ENCODE results near the gene TNFRSF6B.
A peak's percentile ranks its signal among the peaks of the same experiment; 100 is the strongest.
"Not testable (repeated sequence)": the region's sequence is repeated elsewhere in the genome, so short reads cannot be mapped to it uniquely, and the experiment has no call there.

Gene TNFRSF6B, protein sequence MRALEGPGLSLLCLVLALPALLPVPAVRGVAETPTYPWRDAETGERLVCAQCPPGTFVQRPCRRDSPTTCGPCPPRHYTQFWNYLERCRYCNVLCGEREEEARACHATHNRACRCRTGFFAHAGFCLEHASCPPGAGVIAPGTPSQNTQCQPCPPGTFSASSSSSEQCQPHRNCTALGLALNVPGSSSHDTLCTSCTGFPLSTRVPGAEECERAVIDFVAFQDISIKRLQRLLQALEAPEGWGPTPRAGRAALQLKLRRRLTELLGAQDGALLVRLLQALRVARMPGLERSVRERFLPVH

DNA sequence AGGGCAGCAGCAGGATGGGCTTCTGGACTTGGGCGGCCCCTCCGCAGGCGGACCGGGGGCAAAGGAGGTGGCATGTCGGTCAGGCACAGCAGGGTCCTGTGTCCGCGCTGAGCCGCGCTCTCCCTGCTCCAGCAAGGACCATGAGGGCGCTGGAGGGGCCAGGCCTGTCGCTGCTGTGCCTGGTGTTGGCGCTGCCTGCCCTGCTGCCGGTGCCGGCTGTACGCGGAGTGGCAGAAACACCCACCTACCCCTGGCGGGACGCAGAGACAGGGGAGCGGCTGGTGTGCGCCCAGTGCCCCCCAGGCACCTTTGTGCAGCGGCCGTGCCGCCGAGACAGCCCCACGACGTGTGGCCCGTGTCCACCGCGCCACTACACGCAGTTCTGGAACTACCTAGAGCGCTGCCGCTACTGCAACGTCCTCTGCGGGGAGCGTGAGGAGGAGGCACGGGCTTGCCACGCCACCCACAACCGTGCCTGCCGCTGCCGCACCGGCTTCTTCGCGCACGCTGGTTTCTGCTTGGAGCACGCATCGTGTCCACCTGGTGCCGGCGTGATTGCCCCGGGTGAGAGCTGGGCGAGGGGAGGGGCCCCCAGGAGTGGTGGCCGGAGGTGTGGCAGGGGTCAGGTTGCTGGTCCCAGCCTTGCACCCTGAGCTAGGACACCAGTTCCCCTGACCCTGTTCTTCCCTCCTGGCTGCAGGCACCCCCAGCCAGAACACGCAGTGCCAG is at the start of gene TNFRSF6B:
Gene TNFRSF6B (plus strand): TSS at position 25 of the 729 bp plus-strand sequence. CDS start 116 bp downstream, at position 141.
- no peak for DNase-seq

DNA sequence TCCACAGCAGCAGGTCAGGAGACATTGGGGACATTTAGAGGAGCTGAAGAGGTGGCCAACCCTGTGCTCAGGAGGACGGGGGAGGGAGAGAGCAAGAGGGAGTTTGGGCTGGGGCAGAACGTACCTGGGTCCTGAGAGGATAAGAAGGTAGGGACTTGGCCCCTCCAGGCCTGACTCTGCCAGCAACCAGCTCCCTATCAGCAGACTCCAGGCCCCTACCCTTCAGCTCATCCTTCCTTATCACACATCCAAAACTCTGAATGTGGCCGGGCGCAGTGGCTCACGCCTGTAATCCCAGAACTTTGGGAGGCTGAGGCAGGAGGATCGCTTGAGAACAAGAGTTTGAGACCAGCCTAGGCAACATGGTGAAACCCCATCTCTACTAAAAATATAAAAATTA is 48.3 kb upstream of the TNFRSF6B start:
- no peak for DNase-seq

DNA sequence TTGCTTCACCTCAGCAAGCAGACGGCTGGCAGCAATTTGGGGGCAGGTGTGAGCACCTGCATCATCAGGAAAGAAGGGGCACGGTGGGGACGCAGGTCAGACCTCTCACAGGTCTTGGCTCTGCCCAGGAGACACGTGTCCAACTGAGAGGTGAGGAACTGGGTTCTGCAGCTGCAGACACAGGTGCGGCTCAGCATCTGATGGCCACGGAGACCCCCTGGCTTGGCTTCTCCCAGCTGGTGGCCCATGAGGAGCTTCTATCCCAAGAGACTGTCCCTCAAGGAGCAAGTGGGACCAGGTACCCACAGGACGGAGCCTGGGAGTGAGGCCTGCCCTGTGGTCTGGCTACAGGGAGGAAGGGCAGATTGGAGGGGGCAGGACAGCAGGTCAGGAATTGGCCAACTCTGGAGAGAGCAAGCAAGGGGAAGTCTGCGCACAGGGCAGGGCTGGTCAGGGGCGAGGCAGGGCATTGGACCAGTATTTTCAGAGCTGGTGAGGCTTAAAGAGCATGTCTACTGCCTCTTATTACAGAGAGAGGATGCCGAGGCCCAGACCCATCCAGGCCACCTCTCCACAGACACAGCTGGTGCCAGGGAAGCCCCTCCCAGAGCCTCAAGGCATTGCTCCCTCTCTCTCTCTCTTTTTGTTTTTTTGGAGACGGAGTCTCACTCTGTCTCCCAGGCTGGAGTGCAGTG is 47.4 kb upstream of the TNFRSF6B start:
- no peak for DNase-seq

DNA sequence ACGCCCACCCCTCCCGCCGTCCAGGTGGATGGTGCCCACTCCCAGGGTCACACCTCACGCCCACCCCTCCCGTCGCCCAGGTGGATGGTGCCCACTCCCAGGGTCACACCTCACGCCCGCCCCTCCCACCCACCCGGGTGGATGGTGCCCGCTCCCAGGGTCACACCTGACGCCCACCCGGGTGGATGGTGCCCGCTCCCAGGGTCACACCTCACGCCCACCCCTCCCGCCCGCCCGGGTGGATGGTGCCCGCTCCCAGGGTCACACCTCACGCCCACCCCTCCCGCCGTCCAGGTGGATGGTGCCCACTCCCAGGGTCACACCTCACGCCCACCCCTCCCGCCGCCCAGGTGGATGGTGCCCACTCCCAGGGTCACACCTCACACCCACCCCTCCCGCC is 46.0 kb upstream of the TNFRSF6B start:
- DNase-seq = not testable (repeated sequence)

DNA sequence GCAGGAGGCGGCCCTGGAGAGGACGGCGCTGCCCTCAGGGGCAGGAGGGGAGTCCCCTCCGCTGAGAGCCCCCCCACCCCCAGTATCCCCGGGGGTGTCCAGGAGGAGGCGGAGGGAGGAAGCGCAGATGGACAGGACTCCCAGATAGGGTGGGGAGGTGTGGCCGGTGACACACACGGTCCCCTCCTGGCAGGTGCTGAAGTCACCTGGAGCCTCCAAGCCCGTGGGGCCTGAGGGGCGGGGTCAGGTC is 44.6 kb upstream of the TNFRSF6B start:
- DNase-seq = no peak

DNA sequence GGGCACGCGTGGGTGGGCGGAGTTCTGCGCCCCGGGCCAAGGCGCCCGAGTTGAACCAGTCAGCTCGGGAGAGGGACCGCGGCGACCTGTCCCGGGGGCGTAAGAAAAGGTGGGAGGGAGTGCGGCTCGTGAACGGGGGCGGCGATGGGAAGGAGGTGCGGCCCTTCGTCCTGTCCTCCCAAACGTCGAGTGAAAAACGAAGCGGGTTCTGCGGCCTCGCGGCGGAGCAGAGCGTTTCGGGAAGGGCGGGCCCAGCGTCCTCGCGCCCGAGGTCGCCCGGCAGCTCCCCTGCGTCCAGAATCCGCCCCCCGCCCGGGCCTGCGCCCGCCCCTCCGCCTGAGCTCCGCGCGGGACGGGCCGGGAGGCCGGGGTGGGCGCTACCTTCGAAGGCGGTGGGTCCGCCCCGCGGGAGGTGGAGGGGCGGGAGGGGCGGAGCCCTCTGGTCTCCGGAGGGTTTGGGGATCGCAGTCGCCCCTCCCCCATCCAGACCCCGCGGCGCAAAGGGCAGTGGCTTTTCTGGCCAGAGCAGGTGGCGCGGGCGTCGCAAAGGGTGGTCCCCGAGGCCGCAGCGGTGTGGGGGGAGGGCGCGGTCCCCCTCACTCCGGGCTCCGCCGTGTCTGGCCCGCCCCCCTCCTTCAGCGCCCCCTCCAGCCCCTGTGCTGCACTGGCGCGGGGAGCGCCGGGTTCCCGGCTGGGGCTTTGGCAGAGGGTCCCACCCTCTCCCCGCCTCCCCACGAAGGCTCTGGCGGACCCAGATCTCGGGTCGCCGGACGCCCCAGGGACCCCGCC is 44.1 kb upstream of the TNFRSF6B start:
- DNase-seq = no peak

DNA sequence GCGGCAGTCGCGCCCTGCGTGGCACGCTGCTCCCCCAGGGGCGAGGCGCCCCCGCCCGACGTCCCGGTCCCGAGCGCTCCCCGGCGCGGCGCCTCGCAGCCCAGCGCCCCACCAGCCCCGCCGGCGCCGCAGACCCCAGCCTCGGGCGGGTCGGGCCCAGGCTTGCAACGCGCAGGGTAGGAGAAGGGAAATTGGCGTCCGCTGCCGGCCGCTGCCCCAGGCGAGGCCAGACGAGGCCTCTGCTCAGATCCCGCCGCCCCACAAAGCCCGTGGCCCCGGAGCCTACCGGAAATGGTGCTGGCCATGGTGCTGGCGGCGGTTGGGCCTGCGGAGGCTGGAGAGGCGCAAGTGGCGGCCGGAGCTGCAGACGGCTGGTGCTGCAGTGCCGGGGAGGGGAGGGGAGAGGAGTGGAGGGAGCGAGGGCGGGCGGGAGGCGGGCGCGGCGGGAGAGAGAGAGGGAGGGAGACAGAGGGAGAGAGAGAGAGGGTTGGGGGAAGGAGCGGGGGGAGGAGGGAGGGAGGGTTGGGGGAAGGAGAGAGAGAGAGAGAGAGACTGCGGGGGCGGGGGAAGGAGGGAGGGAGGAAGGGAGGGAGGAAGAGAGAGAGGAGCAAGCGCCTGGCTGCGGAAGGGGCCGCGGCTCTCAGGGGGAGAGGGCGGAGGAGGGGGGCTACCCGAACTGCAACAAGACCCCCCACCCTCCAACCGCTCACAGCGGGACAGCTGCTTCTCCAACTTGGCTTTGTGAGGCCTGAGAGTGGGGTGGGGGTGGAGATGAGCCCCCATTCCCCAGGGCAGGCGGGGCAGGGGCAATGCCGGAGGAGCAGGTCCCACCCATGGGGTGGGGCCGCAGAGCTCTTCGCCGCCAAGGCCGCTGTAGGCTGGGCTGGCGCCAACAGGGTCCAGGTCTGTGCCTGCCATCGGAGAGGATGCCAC is 43.1 kb upstream of the TNFRSF6B start, which contains the start of gene STMN3:
Gene STMN3 (minus strand): TSS at position 384 of the 933 bp plus-strand sequence. CDS start 79 bp downstream, at position 305.
- peak; percentile 73 for DNase-seq

DNA sequence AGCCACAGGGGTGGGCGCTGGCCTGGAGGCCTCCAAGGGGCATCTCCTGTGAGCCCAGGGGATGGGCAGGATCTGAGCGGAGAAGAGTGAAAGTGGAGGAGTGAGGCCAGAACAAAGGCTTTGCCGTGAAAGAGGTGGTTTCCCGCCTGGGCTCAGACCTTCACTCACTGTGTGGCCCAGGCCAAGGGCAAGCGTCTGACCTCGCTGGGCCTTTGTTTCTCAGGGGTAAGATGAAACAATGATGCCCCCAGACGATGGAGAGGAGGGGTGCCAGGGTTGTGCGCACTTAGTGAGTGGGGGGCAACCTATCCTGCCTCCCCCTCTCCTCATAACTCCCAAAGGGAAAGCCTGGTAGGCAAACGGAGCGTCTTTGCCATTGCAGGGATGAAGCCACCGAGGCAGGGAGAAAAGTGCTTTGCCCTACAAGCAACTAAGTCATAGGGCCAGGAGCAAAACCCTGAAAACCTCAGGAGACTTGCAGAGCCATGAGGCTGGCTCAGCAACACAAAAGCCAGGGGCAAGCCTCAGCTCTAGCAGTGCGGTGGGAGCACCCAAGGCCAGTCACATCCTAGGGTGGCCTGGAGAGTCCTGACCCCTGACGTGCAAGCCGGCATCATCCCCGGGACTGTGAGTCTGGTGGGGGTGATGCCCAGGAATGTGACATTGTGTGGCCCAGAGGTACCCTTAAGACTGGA is 42.3 kb upstream of the TNFRSF6B start:
- no peak for DNase-seq

DNA sequence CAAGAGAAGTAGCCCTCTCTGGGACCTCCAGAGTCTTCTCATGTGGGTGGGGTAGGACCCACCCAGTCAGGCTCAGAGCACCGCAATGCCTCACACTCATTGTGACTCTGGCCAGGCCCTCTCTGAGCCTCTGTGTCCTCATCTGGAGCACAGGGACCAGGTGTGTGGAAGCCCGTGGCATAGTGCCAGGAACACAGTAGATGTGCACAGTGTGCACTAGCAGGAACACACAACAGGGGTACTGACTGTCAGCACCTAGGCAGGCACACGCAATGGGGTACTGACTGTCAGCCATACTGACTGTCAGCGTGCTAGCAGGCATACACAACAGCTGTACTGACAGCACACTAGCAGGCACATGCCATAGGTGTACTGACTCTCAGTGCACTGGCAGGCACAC is 41.2 kb upstream of the TNFRSF6B start:
- DNase-seq = no peak

DNA sequence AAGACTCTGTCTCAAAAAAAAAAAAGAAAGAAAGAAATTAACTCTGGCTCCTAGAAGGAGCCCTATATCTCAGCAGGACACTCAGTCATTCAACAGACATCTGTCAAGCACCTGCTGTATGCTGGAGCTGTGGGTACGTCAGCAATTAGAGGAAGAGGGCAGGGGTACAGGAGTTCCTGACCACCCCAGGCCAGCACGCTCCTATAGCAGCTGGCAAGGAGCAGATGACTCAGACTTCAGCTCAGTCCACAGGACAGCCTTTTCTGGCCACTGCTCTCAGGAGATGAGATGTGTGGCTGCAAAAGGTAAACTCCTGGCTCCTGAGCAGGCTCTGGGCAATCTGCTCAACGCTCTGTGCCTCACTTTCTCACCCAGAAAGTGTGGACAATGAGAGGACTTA is 40.0 kb upstream of the TNFRSF6B start:
- DNase-seq = no peak

DNA sequence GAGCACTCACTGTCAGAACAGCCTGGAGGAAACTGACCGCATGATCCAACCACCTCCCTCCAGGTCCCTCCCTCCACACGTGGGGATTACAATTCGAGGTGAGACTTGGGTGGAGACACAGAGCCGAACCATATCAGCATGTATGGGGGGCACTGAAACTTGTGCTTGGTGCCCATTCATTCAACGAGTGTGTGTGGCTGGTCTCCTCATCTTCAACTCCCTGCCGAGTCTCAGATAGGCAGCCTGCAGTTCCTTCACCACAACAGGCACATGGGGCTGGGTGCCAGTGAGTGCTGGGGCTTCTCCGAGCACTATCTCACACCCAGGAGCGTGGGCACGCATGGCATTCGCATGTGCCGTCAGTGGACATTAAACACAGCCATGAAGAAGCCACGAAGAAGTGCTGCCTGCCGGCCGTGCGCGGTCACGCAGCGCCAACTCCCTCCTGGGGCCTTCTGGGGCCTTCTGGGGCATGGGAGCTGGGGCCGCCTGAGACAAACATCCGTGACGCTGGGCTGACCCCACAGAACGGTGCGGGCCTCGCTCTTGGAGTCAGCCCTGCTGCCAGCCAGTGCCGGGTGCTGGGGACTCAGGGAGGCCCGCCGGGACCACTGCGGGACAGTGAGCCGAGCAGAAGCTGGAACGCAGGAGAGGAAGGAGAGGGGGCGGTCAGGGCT is 39.1 kb upstream of the TNFRSF6B start:
- no peak for DNase-seq

DNA sequence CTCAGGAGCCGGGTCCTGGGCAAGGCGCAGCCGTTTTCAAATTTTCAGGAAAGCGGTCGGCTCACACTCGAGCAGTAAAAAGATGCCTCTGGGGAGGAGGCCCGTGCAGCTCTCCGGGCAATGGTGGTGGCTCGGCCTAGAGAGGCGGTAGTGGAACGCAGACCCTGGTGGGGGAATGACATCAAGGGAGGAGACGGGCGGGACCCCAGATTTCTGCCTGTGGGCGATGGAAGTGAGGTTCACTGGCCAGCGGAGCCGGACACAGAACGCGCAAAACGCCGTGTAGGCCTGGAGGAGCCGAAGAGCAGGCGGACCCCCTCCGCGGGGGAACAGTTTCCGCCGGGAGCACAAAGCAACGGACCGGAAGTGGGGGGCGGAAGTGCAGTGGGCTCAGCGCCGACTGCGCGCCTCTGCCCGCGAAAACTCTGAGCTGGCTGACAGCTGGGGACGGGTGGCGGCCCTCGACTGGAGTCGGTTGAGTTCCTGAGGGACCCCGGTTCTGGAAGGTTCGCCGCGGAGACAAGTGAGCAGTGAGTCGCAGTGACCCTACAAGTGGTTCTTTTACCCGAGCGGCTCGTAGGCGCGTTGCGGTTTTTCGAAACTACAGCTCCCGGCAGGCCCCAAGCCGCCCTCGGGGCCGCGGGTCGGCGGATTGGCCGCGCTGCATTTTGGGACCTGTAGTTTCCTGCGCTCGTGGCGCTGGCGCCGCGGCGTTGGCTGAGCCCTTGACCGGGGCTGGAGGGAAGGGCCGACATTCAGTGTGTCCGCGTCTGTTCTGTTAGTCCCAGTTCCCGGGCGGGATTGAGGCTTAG is 38.3 kb upstream of the TNFRSF6B start, which contains the start of gene RTEL1:
Gene RTEL1 (plus strand): TSS at position 376 of the 812 bp plus-strand sequence. CDS start 1,091 bp downstream, outside the sequence.
- DNase-seq = peak; percentile 90

DNA sequence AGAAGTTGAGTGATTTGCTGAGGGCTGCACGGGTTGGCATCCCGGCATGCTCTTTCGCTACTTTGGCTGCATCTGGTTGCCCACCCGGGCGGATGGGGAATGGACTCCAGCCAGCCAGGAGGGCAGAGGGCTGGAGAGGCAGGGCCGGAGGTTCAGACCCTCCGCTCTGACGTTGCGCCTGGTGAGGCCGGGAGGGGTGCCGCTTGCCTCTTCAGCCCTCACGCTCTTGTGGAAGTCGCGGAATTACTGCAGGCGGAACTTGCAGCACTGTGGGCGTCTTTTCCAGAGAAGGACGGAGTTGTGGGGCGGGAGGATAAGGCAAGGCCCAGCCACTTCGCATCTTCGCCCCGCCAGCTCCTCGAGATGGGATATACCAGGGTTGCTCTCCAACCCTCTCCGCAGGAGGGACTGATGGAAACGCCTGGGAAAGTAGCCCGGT is 37.7 kb upstream of the TNFRSF6B start:
- peak; percentile 25 for DNase-seq

DNA sequence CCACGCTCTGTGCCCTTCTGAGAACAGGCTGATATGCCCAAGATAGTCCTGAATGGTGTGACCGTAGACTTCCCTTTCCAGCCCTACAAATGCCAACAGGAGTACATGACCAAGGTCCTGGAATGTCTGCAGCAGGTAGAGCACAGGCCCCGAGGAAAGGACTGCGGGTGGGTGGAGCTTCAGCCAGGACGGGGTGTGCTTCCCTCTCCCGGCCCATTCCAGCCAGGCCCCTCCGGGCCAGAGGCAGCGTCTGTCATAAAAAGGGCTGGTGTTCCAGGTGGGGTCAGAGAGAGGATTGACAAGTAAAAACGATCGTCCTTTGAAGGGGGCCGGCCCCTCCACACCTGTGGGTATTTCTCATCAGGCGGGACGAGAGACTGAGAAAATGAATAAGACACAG is 37.1 kb upstream of the TNFRSF6B start:
- DNase-seq = no peak

DNA sequence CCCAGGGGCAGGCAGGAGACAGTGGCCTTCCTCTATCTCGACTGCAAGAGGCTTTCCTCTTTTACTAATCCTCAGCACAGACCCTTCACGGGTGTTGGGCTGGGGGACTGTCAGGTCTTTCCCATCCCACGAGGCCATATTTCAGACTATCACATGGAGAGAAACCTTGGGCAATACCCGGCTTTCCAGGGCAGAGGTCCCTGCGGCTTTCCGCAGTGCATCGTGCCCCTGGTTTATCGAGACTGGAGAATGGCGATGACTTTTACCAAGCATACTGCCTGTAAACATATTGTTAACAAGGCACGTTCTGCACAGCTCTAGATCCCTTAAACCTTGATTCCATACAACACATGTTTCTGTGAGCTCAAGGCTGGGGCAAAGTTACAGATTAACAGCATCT is 36.3 kb upstream of the TNFRSF6B start:
- not testable (repeated sequence) for DNase-seq

DNA sequence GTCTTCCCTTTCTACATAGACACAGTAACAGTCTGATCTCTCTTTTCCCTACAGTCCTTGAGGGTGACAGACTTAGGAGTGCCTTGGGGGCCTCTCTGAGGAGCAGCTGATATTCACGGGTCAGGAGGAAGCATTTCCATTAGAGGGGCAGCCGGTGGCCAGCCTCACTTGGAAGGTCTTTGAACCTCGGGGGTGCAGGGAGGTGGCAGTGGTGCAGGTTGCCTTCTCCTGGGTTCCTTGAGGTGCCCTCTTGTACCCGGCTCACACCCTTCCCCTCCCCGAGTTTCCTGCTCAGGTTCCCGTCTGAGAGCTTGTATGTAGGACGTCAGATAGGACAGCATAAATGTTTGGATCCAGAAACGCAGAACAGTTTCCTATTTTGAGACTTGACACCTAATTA is 35.8 kb upstream of the TNFRSF6B start:
- DNase-seq = no peak

DNA sequence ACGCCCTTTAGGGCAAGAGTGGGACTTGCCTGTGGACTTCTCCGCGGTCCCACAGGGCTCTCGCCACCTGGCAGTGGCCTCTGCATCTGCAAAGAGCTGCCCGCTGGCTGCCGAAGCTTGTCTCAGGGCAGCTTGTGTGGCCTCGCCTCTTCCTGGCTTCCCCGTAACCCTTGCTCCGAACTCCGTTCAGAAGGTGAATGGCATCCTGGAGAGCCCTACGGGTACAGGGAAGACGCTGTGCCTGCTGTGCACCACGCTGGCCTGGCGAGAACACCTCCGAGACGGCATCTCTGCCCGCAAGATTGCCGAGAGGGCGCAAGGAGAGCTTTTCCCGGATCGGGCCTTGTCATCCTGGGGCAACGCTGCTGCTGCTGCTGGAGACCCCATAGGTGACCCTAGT is 35.3 kb upstream of the TNFRSF6B start:
- no peak for DNase-seq

DNA sequence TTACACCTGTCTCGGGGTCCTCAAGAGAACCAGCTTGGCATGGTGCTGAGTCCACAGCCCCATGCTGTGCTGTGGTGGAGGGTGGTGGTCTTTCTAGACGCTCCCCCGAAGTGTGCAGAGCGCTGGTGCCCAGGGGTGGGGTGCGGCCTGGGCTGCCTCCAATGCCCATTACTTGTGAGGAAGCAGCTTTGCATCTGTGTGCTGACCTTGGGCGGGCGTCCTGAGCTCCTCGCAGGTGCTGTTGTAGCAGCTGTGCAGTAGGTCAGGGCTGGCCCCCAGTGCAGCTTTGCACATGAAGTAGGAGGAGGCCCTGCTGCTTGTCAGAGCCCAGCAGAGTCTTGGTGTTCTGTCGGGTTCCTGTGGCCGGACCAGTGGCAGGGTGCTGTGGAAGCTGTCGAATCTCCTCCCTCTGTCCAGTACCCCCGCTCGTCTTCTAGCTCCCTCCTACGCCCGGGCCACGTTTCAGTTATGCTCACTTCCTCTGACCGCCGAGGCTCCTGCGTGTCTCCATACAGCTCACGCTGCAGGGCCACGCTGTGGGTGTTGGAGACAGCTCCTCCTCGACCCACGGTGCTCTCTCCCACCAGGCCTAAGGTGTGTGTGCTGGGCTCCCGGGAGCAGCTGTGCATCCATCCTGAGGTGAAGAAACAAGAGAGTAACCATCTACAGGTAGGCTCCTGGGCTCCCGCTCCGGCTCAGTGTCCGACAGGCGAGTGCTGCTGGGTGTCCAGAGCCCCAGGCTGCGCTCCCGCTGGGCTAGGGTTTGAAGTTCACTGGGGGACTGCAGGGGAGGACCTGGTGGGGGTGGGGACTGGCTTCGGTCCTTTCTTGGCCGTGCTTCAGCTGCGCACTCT is 34.3 kb upstream of the TNFRSF6B start:
- no peak for DNase-seq

DNA sequence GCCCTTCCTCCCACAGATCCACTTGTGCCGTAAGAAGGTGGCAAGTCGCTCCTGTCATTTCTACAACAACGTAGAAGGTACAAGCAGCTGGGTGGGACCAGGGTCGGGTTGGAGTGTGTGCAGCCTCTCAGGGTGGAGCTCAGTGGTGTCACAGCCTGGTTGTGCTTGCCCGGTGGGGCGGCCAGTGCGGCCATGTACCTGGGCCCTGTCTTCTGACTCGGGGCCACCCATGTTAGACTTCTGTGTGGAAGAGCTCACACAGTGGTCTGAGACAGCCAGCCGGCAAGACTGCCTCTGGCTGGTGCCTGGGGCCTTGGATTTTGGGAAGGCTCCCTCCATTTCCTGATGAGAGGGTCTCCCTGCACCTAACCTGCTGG is 33.7 kb upstream of the TNFRSF6B start:
- no peak for DNase-seq
